Measurements from ENCODE around the gene NR3C2. TPM values are rescaled to one million over a fixed set of nuclear protein-coding genes. Genes with fewer than 3 reads are reported as not detected.

NR3C2 gene
- total and polyA plus RNA-seq, 10 of the 15 experiments (the other 5 are each of a cell fraction or from before 2014, with no cell fraction given): 0.05 to 0.11 (median 0.08) TPM; not detected in 4

GRCh38 chr4:148075438-148075837 lies 366.8 kb downstream of the NR3C2 start:
- no peak overlapping the region for H3K4me2 ChIP-seq (ENCODE audit: control insufficient read depth, insufficient read depth)
- H3K36me3 ChIP-seq (ENCODE audit: control insufficient read depth in 2 of 2, insufficient read depth in 2 of 2, low read length in 1 of 2): peaks cover 7 to 9% of the 10 kb centered on the region in 2 experiments; a peak in 3 of 4 replicates
- H3K9me3 ChIP-seq (replicated peaks; ENCODE audit: control insufficient read depth, insufficient read depth, low read length): peaks cover 7% of the 10 kb centered on the region; the same call in 1 of the 3 replicates
- H3K4me3 ChIP-seq: no peak overlapping the region
- no peak overlapping the region for H2AFZ ChIP-seq (ENCODE audit: control insufficient read depth, low read depth, low read length)
- FAIRE-seq: no peak
- no peak for ATAC-seq
- H3K9ac ChIP-seq (ENCODE audit: control insufficient read depth, insufficient read depth, low read length): no peak overlapping the region
- ChIA-PET CTCF (interaction anchor here (0.7 to 1.3 kb wide), 2 partner anchors 114 to 209 kb away, joined by 3 read pairs; no protein-coding TSS in a partner anchor), SMC1A (ENCODE audit: uncharacterized antibody, unreplicated experiment) (interaction anchor here (0.5 kb wide), 1 partner anchor 91 kb away, joined by 3 read pairs; no protein-coding TSS in a partner anchor), RAD21 (ENCODE audit: unreplicated experiment) (no interaction called here), POLR2A (no interaction called here)
- in situ Hi-C loops (cut with MboI): no loop called here
- WGBS (ENCODE audit: insufficient coverage, insufficient replicate concordance, low lambda C conversion rate, missing lambda C conversion rate): 97% methylated on average over 3 of the region's 3 CpGs
- H3K27me3 ChIP-seq (replicated peaks in 1 of 2; ENCODE audit: control insufficient read depth in 2 of 2, insufficient read depth in 2 of 2, low read length in 1 of 2): no peaks in the 10 kb centered on the region
- no peaks in the 10 kb centered on the region for H3K4me1 ChIP-seq (ENCODE audit: control insufficient read depth, insufficient read depth, low read length)
- H3K79me2 ChIP-seq (ENCODE audit: control insufficient read depth, insufficient read depth, low read length): no peaks in the 10 kb centered on the region
- TF ChIP-seq STAT1 (conservative IDR thresholded peaks at IDR 0.05) (no peak), GATAD2B (conservative IDR thresholded peaks at IDR 0.05; ENCODE audit: low read depth) (no peak), SPI1 (IDR thresholded peaks at IDR 0.05; ENCODE audit: borderline replicate concordance, insufficient read depth, low read depth, low read length) (no peak), SIN3A (IDR thresholded peaks at IDR 0.05; ENCODE audit: low read depth, low read length) (no peak), NR2F1 (conservative IDR thresholded peaks at IDR 0.05) (no peak)
- intact Hi-C loops (cut with micrococcal nuclease; ENCODE audit: unreplicated experiment): no loop called here
- BruUV-seq (replicated peaks): no TSS peak
- H4K20me1 ChIP-seq (ENCODE audit: control insufficient read depth, insufficient read depth): no peaks in the 10 kb centered on the region
- no peak overlapping the region for H3K27ac ChIP-seq (ENCODE audit: control insufficient read depth, insufficient read depth)
- no peak for DNase-seq (ENCODE audit: low read depth, low spot score)

- no peaks in the 10 kb centered on the region for H4K20me1 ChIP-seq (ENCODE audit: control insufficient read depth, insufficient read depth)
- no peaks in the 10 kb centered on the region for H3K79me2 ChIP-seq (ENCODE audit: control insufficient read depth, insufficient read depth, low read length)
- no peak overlapping the region for H2AFZ ChIP-seq (ENCODE audit: control insufficient read depth, low read depth, low read length)
- H3K9ac ChIP-seq (ENCODE audit: control insufficient read depth, insufficient read depth, low read length): no peak overlapping the region
- in situ Hi-C loops (cut with MboI): no loop called here
- H3K4me3 ChIP-seq: no peak overlapping the region
- CTCF ChIA-PET: no interaction called here
- H3K27ac ChIP-seq (ENCODE audit: control insufficient read depth, insufficient read depth): no peak overlapping the region
- no peaks in the 10 kb centered on the region for H3K27me3 ChIP-seq (replicated peaks in 1 of 2; ENCODE audit: control insufficient read depth in 2 of 2, insufficient read depth in 2 of 2, low read length in 1 of 2)
- POLR2A ChIA-PET: no interaction called here
- H3K36me3 ChIP-seq (ENCODE audit: control insufficient read depth in 2 of 2, insufficient read depth in 2 of 2, low read length in 1 of 2): peaks cover 7 to 9% of the 10 kb centered on the region in 2 experiments; a peak in 3 of 4 replicates
- DNase-seq (ENCODE audit: low read depth, low spot score) (no peak), FAIRE-seq (no peak), ATAC-seq (no peak)
- WGBS (ENCODE audit: insufficient coverage, insufficient replicate concordance, low lambda C conversion rate, missing lambda C conversion rate): 91% methylated on average over 5 of the region's 5 CpGs
- RAD21 ChIA-PET (ENCODE audit: unreplicated experiment): no interaction called here
- H3K9me3 ChIP-seq (replicated peaks; ENCODE audit: control insufficient read depth, insufficient read depth, low read length): peaks cover 7% of the 10 kb centered on the region; the same call in 1 of the 3 replicates
- no TSS peak for BruUV-seq (replicated peaks)
- intact Hi-C loops (cut with micrococcal nuclease; ENCODE audit: unreplicated experiment): no loop called here
- SMC1A ChIA-PET (ENCODE audit: uncharacterized antibody, unreplicated experiment): no interaction called here
- no peaks in the 10 kb centered on the region for H3K4me1 ChIP-seq (ENCODE audit: control insufficient read depth, insufficient read depth, low read length)
- H3K4me2 ChIP-seq (ENCODE audit: control insufficient read depth, insufficient read depth): no peak overlapping the region
- no peak for TF ChIP-seq EP300 (IDR thresholded peaks at IDR 0.05; ENCODE audit: borderline replicate concordance in 1 of 2, control insufficient read depth in 1 of 2, low read depth in 2 of 2, low read length in 2 of 2)
- TF ChIP-seq RELB (IDR thresholded peaks at IDR 0.05; ENCODE audit: low read depth): no peak
- no peak for TF ChIP-seq IKZF1 (conservative IDR thresholded peaks at IDR 0.05)
- no peak for TF ChIP-seq IRF4 (IDR thresholded peaks at IDR 0.05; ENCODE audit: low read depth, low read length)
- TF ChIP-seq KDM1A (IDR thresholded peaks at IDR 0.05; ENCODE audit: borderline replicate concordance): no peak
- no peak for TF ChIP-seq BCL11A (IDR thresholded peaks at IDR 0.05; ENCODE audit: low read depth, low read length)
Observed at GRCh38 chr4:148074462-148074861, 367.8 kb downstream of the NR3C2 start.
